Activated gamma-delta T cell treated with anti-CD3 and anti-CD28 coated beads, Interleukin-2, amount 50 U/mL, for 16 hours (primary cell): ENCODE results near the gene PC.

ENCODE experiments used
- DNase-seq: peaks from one replicate; pipeline ENCODE4 v3.0.0-alpha.2; 2020; ENCODE audit warnings: low read depth

PC gene

GRCh38 chr11:66853242-66854229 is 104.6 kb downstream of the PC start:
- DNase-seq: no peak

GRCh38 chr11:66852466-66853241 is 105.5 kb downstream of the PC start:
- DNase-seq: no peak

GRCh38 chr11:66851698-66852465 is 106.3 kb downstream of the PC start:
- no peak for DNase-seq

GRCh38 chr11:66851239-66851596 is 107.0 kb downstream of the PC start:
- DNase-seq: no peak

- DNase-seq: no peak
Measured at GRCh38 chr11:66850588-66851238, 107.5 kb downstream of the PC start.

GRCh38 chr11:66850235-66850587 is 108.0 kb downstream of the PC start:
- no peak for DNase-seq

GRCh38 chr11:66849501-66850234 is 108.5 kb downstream of the PC start:
- no peak for DNase-seq

GRCh38 chr11:66848671-66849500 is 109.3 kb downstream of the PC start:
- no peak for DNase-seq

GRCh38 chr11:66847461-66848232 is 110.5 kb downstream of the PC start:
- DNase-seq: no peak

GRCh38 chr11:66846671-66847091 is 111.5 kb downstream of the PC start:
- DNase-seq: no peak

GRCh38 chr11:66845876-66846212 is 112.3 kb downstream of the PC start:
- DNase-seq: no peak

GRCh38 chr11:66845143-66845875 is 112.9 kb downstream of the PC start:
- DNase-seq: no peak

- DNase-seq: no peak
Measured at GRCh38 chr11:66844496-66845142, 113.6 kb downstream of the PC start.

- DNase-seq: no peak
Measured at GRCh38 chr11:66843776-66844495, 114.2 kb downstream of the PC start.

GRCh38 chr11:66842896-66843775 is 115.0 kb downstream of the PC start, which contains the start of gene RCE1:
RCE1 (plus strand) TSS chr11:66843441; CDS start chr11:66843456, 15 bp downstream.
- DNase-seq: peak; percentile 78

GRCh38 chr11:66842501-66842895 is 115.7 kb downstream of the PC start:
- no peak for DNase-seq

- DNase-seq: no peak
Measured at GRCh38 chr11:66841861-66842260, 116.3 kb downstream of the PC start.
